K562 (cell line): ENCODE measurements around the gene BACE1. TPM values are rescaled to one million over a fixed set of nuclear protein-coding genes. Genes with fewer than 3 reads are reported as not detected.

Experiments used
- ATAC-seq: fragments of 200-7000 bp; cut with Tn5 transposase; 3 replicates; pipeline ENCODE4 v1.9.1; 2020; ENCODE audit warnings: moderate library complexity
- BruUV-seq: library from RNA; stranded (reverse); fragments of 400-500 nt; replicated peaks from 2 replicates; lab custom pipeline; 2021; lab: Mats Ljungman, UMichigan
- CTCF ChIA-PET: fragments of 300-600 bp; formaldehyde crosslinking; extraction: SDS; loops from one replicate; lab custom pipeline; 2021; ENCODE audit warnings: low intra/inter-chr PET ratio; lab: Yijun Ruan, JAX
- POLR2A ChIA-PET: fragments of 300-600, 350-650 bp; sonication (Branson Sonifier 250); formaldehyde crosslinking; extraction: SDS; loops from one replicate; lab custom pipeline; 2021; ENCODE audit warnings: antibody characterized with exemption, inconsistent platforms; lab: Yijun Ruan, JAX
- DNase-seq, 4 experiments: peaks; one replicate each; pipeline versions ENCODE4 v3.0.0 to v3.0.0-alpha.2; 2011 to 2018; ENCODE audit warnings: low spot score in 3 of 4, mixed read lengths in 3 of 4; ENCODE audit errors: extremely low read depth in 1 of 4
- FAIRE-seq: peaks from 2 replicates; lab custom pipeline; 2011; peaks lifted over from hg19 to GRCh38; lab: Jason Lieb, UNC
- H2AFZ ChIP-seq: 2 replicates; pipeline ENCODE4 v1.6.0; 2011; ENCODE audit warnings: low read depth, low read length, control low read depth, inconsistent platforms
- H3K27ac ChIP-seq: fragments of 200-600 bp; 3 replicates; pipeline ENCODE4 v1.8.0; 2011; ENCODE audit warnings: low read depth, mild to moderate bottlenecking, control low read depth, inconsistent platforms, low read length, moderate library complexity, mixed read lengths; ENCODE audit errors: extremely low read depth
- H3K27me3 ChIP-seq, 2 experiments: fragments of 300-600 bp in 1 of 2; 2 replicates in 1 of 2; 3 replicates in 1 of 2; pipeline versions ENCODE4 v1.6.0 to v1.8.0; 2011; ENCODE audit warnings: inconsistent platforms in 2 of 2, low read length in 2 of 2, mild to moderate bottlenecking in 1 of 2, mixed read lengths in 1 of 2, moderate library complexity in 1 of 2; ENCODE audit not compliant: control insufficient read depth in 2 of 2, insufficient read depth in 2 of 2
- H3K36me3 ChIP-seq: fragments of 300-600 bp; 3 replicates; pipeline ENCODE4 v1.8.0; 2011; ENCODE audit warnings: mild to moderate bottlenecking, low read length, inconsistent platforms; ENCODE audit not compliant: control insufficient read depth, insufficient read depth
- H3K4me1 ChIP-seq, 2 experiments: fragments of 200-600 bp in 1 of 2; replicated peaks in 1 of 2; 2 replicates in 1 of 2; 3 replicates in 1 of 2; pipeline versions ENCODE4 v1.5.1 to v1.8.0; 2011; ENCODE audit warnings: inconsistent platforms in 2 of 2, low read length in 2 of 2, mild to moderate bottlenecking in 1 of 2, mixed read lengths in 1 of 2, moderate library complexity in 1 of 2; ENCODE audit not compliant: control insufficient read depth in 2 of 2, insufficient read depth in 2 of 2
- H3K4me2 ChIP-seq: 2 replicates; pipeline ENCODE4 v1.6.1; 2011; ENCODE audit warnings: low read length, control low read depth, inconsistent platforms, mixed read lengths; ENCODE audit not compliant: insufficient read depth
- H3K4me3 ChIP-seq: fragments of 200-600 bp; sonication (generic), shearing (Covaris generic); 2 replicates; pipeline ENCODE4 v1.5.1; 2016; ENCODE audit warnings: control low read depth, inconsistent platforms
- H3K79me2 ChIP-seq: fragments of 200-600 bp; 3 replicates; pipeline ENCODE4 v1.8.0; 2011; ENCODE audit warnings: low read length, inconsistent platforms; ENCODE audit not compliant: control insufficient read depth, insufficient read depth
- H3K9ac ChIP-seq, 2 experiments: 2 replicates each; pipeline versions ENCODE4 v1.6.0 to v1.6.1; 2011; ENCODE audit warnings: low read depth in 2 of 2, low read length in 2 of 2, control low read depth in 1 of 2, inconsistent platforms in 1 of 2, mild to moderate bottlenecking in 1 of 2, mixed read lengths in 1 of 2; ENCODE audit not compliant: insufficient read depth in 1 of 2
- H3K9me1 ChIP-seq: one replicate; pipeline ENCODE4 v1.6.0; 2011; ENCODE audit warnings: inconsistent platforms, mild to moderate bottlenecking, low read length, moderate library complexity; ENCODE audit not compliant: control insufficient read depth, insufficient read depth
- H3K9me3 ChIP-seq: replicated peaks from 2 replicates; pipeline ENCODE4 v1.5.1; 2011; ENCODE audit warnings: low read depth, low read length, inconsistent platforms; ENCODE audit not compliant: control insufficient read depth, insufficient read depth
- H4K20me1 ChIP-seq: replicated peaks from 2 replicates; pipeline ENCODE4 v1.6.1; 2011; ENCODE audit warnings: low read length, inconsistent platforms, mixed read lengths; ENCODE audit not compliant: control insufficient read depth, insufficient read depth
- FOXP1 ChIP-seq: sonication (generic); formaldehyde crosslinking; IDR thresholded peaks from 2 replicates; pipeline ENCODE4 v1.8.0; 2022; ENCODE audit warnings: mild to moderate bottlenecking, missing genetic modification reagents
- HINFP ChIP-seq: fragments of 450-650 bp; conservative IDR thresholded peaks from 2 replicates; pipeline ENCODE4 v1.6.1; 2016; ENCODE audit warnings: missing genetic modification characterization, low read depth, mild to moderate bottlenecking, control low read depth, missing compliant biosample characterization
- MCM3 ChIP-seq: fragments of 450-650 bp; IDR thresholded peaks from 2 replicates; pipeline ENCODE4 v1.6.1; 2016
- NR0B1 ChIP-seq: fragments of 450-650 bp; IDR thresholded peaks from one replicate; pipeline ENCODE4 v1.6.1; 2018; ENCODE audit warnings: mild to moderate bottlenecking, moderate library complexity; ENCODE audit not compliant: partially characterized antibody
- TCF3 ChIP-seq: sonication (generic); formaldehyde crosslinking; IDR thresholded peaks from 2 replicates; pipeline ENCODE4 v1.4.0; 2020; ENCODE audit warnings: mild to moderate bottlenecking, missing genetic modification reagents
- THRAP3 ChIP-seq: fragments of 450-650 bp; IDR thresholded peaks from 2 replicates; pipeline ENCODE4 v1.6.1; 2016; ENCODE audit warnings: mild to moderate bottlenecking, inconsistent platforms, borderline replicate concordance
- YY1 ChIP-seq, 3 experiments: IDR thresholded peaks; 2 replicates each; pipeline ENCODE4 v1.6.1; 2011; ENCODE audit warnings: low read length in 2 of 3, mild to moderate bottlenecking in 2 of 3, moderate library complexity in 2 of 3, borderline replicate concordance in 1 of 3, control low read depth in 1 of 3, low read depth in 1 of 3; ENCODE audit not compliant: insufficient read depth in 3 of 3, insufficient replicate concordance in 2 of 3, control insufficient read depth in 1 of 3, insufficient read length in 1 of 3; ENCODE audit errors: extremely low read depth in 1 of 3
- ZNF165 ChIP-seq: fragments of 250-450 bp; sonication (Bioruptor Pico); IDR thresholded peaks from 2 replicates; pipeline ENCODE4 v1.4.0; 2020; ENCODE audit warnings: borderline replicate concordance
- WGBS: fragments of 100-300 bp; shearing (Covaris generic); methylation state at CpG from one replicate; pipeline ENCODE4 v1.1.6; 2016; ENCODE audit warnings: low coverage, mixed read lengths; ENCODE audit not compliant: insufficient coverage; ENCODE audit errors: missing lambda C conversion rate; 5-methylcytosine and 5-hydroxymethylcytosine counted together
- in situ Hi-C: fragments of 300-500 bp; cut with MboI; formaldehyde crosslinking; loops from 4 replicates; pipeline ENCODE4 v1.15.0; 2018; ENCODE audit warnings: inconsistent platforms, mixed read lengths
- intact Hi-C: fragments of 100-400 bp; cut with micrococcal nuclease; formaldehyde crosslinking; loops from 2 replicates; pipeline ENCODE4 v1.14.2; 2022
- polyA plus RNA-seq, 8 experiments: library from polyadenylated mRNA; depleted of rRNA in 4 of 8; stranded (reverse) in 5 of 8; unstranded in 3 of 8; fragments of >200 nt; fragmentation: Nextera tagmentation in 2 of 8; fragmentation: Illumina TruSeq in 1 of 8; extraction: Ambion mirVana in 2 of 8; extraction: Trizol in 1 of 8; gene quantifications; 2 replicates each; pipeline versions ENCODE4 v1.2.1 to v1.2.3, GENCODE V29; 2011 to 2014; ENCODE audit warnings: inconsistent platforms in 1 of 8, missing spikeins in 1 of 8
- total RNA-seq, 7 experiments: library from RNA; depleted of rRNA in 6 of 7; stranded (reverse); fragments of >200 nt in 6 of 7; fragmentation: Illumina TruSeq in 2 of 7; extraction: Trizol in 2 of 7; gene quantifications; 2 replicates each; pipeline versions ENCODE4 v1.2.1 to v1.2.3, GENCODE V29; 2011 to 2021; ENCODE audit warnings: low replicate concordance in 1 of 7

The BACE1 gene
- total and polyA plus RNA-seq, 9 of the 15 experiments (the other 6 are each of a cell fraction or from before 2014, with no cell fraction given) = 0.01 to 0.25 (median 0.16) TPM; not detected in 5

- no peak overlapping the region for H2AFZ ChIP-seq
- TF ChIP-seq THRAP3 (no peak), TCF3 (CRISPR knock-in tag) (0 out of 2 replicates have a peak, but pooled peaks have one; percentile 9)
- TF ChIP-seq, all 486 proteins: peak for 1
- no peaks in the 10 kb centered on the region for H3K9me3 ChIP-seq
- no peaks in the 10 kb centered on the region for H3K9me1 ChIP-seq
- in situ Hi-C loops = no loop called here
- peaks cover 3% of the 10 kb centered on the region; the same call in 1 of the 2 replicates for H4K20me1 ChIP-seq
- H3K4me2 ChIP-seq = no peak overlapping the region
- no peak overlapping the region for H3K4me3 ChIP-seq
- ATAC-seq (no peak), FAIRE-seq (no peak), DNase-seq (no peak)
- no peak overlapping the region for H3K27ac ChIP-seq
- H3K4me1 ChIP-seq = peaks cover 0 to 10% of the 10 kb centered on the region in 2 experiments; a peak in 2 of 5 replicates
- BruUV-seq = no TSS peak
- peaks cover 20 to 73% of the 10 kb centered on the region in 2 experiments for H3K27me3 ChIP-seq
- no peak overlapping the region for H3K9ac ChIP-seq
- H3K36me3 ChIP-seq = no peaks in the 10 kb centered on the region
- WGBS = 4% methylated on average over 5 of the region's 5 CpGs
- ChIA-PET CTCF (no interaction called here), POLR2A (interaction anchor here (1.3 to 1.6 kb wide), 2 partner anchors 9 to 15 kb away, joined by 3 to 8 read pairs; no protein-coding TSS in a partner anchor)
- intact Hi-C loops = no loop called here
- no peaks in the 10 kb centered on the region for H3K79me2 ChIP-seq
Measured at GRCh38 chr11:117303646-117304315, 12.3 kb downstream of the BACE1 start.

GRCh38 chr11:117303101-117303500, 13.0 kb downstream of the BACE1 start:
- Histone ChIP-seq H3K36me3 (no peaks in the 10 kb centered on the region), H4K20me1 (peaks cover 3% of the 10 kb centered on the region; the same call in 1 of the 2 replicates), H3K9me1 (no peaks in the 10 kb centered on the region), H3K27me3 (peaks cover 23 to 74% of the 10 kb centered on the region in 2 experiments), H3K9me3 (no peaks in the 10 kb centered on the region), H3K79me2 (no peaks in the 10 kb centered on the region), H3K27ac (no peak overlapping the region), H3K4me2 (no peak overlapping the region), H3K4me3 (no peak overlapping the region), H3K9ac (no peak overlapping the region), H3K4me1 (peaks cover 0 to 10% of the 10 kb centered on the region in 2 experiments; a peak in 2 of 5 replicates), H2AFZ (no peak overlapping the region)
- FAIRE-seq (no peak), ATAC-seq (no peak), DNase-seq (no peak)
- intact Hi-C loops = no loop called here
- POLR2A ChIA-PET = interaction anchor here (0.6 to 1.6 kb wide), 3 partner anchors 10 to 18 kb away, joined by 3 to 8 read pairs (median 3); no protein-coding TSS in a partner anchor
- BruUV-seq = no TSS peak
- in situ Hi-C loops = no loop called here
- WGBS = 0% methylated on average over 4 of the region's 4 CpGs
- CTCF ChIA-PET = no interaction called here
- TF ChIP-seq YY1 (IDR thresholded peaks at IDR 0.05; ENCODE audit: borderline replicate concordance in 1 of 3, control insufficient read depth in 1 of 3, extremely low read depth in 1 of 3, insufficient read depth in 3 of 3, insufficient read length in 1 of 3, insufficient replicate concordance in 2 of 3, low read depth in 1 of 3, low read length in 2 of 3) (no peak), NR0B1 (no peak), FOXP1 (CRISPR knock-in tag) (no peak), ZNF165 (CRISPR knock-in tag) (no peak), HINFP (tag) (no peak), MCM3 (no peak)
